Vagina (tissue), 2 donors: Measurements from ENCODE around the gene AMDHD1. TPM values are rescaled to one million over a fixed set of nuclear protein-coding genes. Genes with fewer than 3 reads are reported as not detected.

Source experiments
- DNase-seq, 2 donors: peaks; one replicate each; pipeline ENCODE4 v3.0.0-alpha.2; 2017; ENCODE audit errors: extremely low spot score in 2 of 2
- H3K27ac ChIP-seq: fragments of 200-600 bp; sonication (generic); one replicate; pipeline ENCODE4 v1.5.1; 2019
- H3K27me3 ChIP-seq: fragments of 200-600 bp; sonication (generic); one replicate; pipeline ENCODE4 v1.5.1; 2019
- H3K36me3 ChIP-seq, 2 donors: fragments of 200-600 bp; sonication (generic); one replicate each; pipeline ENCODE4 v1.5.1; 2017 to 2019
- H3K4me1 ChIP-seq: fragments of 200-600 bp; sonication (generic); one replicate; pipeline ENCODE4 v1.5.1; 2019
- H3K4me3 ChIP-seq, 2 donors: fragments of 200-600 bp; sonication (generic); 1 replicate in 1 of 2; 2 replicates in 1 of 2; pipeline ENCODE4 v1.5.1; 2016 to 2019
- H3K9me3 ChIP-seq: fragments of 200-600 bp; sonication (generic); one replicate; pipeline ENCODE4 v1.5.1; 2019
- POLR2A ChIP-seq, 2 donors: fragments of 450-650 bp; IDR thresholded peaks; one replicate each; pipeline ENCODE4 v1.6.1; 2017; ENCODE audit warnings: antibody characterized with exemption in 2 of 2, mild to moderate bottlenecking in 2 of 2, moderate library complexity in 2 of 2
- POLR2AphosphoS5 ChIP-seq, 2 donors: sonication (generic); formaldehyde crosslinking; IDR thresholded peaks; one replicate each; pipeline ENCODE4 v1.9.0; 2017; ENCODE audit warnings: antibody characterized with exemption in 2 of 2, mild to moderate bottlenecking in 2 of 2, low read depth in 1 of 2; ENCODE audit not compliant: insufficient read depth in 1 of 2
- intact Hi-C: fragments of 100-400 bp; cut with DNase I; formaldehyde crosslinking; loops from one replicate; pipeline ENCODE4 v1.15.1; 2023
- total RNA-seq: library from RNA; depleted of rRNA; stranded (reverse); fragments of >200 nt; gene quantifications from one replicate; pipeline ENCODE4 v1.2.3, GENCODE V29; 2016
- TF ChIP-seq, protein P1 (sequence below), 3 experiments: fragments of 450-650 bp in 2 of 3; fragments of 200-600 bp in 1 of 3; sonication (generic) in 1 of 3; IDR thresholded peaks; one replicate each; pipeline ENCODE4 v1.5.1; 2017 to 2019; ENCODE audit warnings: antibody characterized with exemption in 3 of 3, mild to moderate bottlenecking in 2 of 3, moderate library complexity in 2 of 3

The AMDHD1 gene
- total RNA-seq, 1 donor from 2014 or later: 0.49 TPM

DNA sequence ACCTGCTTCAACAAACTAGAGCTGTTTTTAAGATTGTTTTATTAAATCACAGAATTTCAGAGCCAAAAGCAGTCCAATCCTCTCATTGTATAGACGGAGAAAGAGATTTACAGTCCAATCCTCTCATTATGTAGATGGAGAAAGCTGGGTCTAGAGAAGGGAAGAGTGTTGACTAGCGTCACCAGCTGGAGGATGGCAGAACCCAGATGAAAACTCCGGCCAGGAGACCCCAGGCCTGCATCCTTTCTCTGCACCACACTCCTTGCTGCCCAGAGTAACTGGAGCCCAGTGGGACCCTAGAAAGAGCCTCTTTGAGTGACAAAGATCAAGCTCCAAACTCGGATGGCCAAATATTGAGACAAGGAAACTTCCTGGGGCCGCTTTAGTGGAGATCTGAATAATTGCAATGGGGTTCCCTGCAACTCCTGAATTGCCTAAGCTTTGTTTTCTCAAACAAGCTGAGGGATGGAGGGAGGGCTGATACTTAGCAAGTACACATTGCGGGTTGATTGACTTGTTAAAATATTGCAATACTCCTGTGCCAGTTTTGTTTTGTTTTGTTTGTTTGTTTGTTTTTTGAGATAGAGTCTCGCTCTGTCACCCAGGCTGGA lies 12.5 kb downstream of the AMDHD1 start:
- no peak for TF ChIP-seq POLR2AphosphoS5 (IDR thresholded peaks at IDR 0.05; ENCODE audit: insufficient read depth in 1 of 2, low read depth in 1 of 2)
- TF ChIP-seq, protein P1, sequence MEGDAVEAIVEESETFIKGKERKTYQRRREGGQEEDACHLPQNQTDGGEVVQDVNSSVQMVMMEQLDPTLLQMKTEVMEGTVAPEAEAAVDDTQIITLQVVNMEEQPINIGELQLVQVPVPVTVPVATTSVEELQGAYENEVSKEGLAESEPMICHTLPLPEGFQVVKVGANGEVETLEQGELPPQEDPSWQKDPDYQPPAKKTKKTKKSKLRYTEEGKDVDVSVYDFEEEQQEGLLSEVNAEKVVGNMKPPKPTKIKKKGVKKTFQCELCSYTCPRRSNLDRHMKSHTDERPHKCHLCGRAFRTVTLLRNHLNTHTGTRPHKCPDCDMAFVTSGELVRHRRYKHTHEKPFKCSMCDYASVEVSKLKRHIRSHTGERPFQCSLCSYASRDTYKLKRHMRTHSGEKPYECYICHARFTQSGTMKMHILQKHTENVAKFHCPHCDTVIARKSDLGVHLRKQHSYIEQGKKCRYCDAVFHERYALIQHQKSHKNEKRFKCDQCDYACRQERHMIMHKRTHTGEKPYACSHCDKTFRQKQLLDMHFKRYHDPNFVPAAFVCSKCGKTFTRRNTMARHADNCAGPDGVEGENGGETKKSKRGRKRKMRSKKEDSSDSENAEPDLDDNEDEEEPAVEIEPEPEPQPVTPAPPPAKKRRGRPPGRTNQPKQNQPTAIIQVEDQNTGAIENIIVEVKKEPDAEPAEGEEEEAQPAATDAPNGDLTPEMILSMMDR (IDR thresholded peaks at IDR 0.05): no peak
- TF ChIP-seq POLR2A (IDR thresholded peaks at IDR 0.05): no peak
- Histone ChIP-seq H3K4me3 (no peak overlapping the region), H3K27ac (no peak overlapping the region), H3K9me3 (no peaks in the 10 kb centered on the region), H3K36me3 (no peaks in the 10 kb centered on the region), H3K27me3 (no peaks in the 10 kb centered on the region), H3K4me1 (no peaks in the 10 kb centered on the region)
- intact Hi-C loops: no loop called here
- DNase-seq: no peak

DNA sequence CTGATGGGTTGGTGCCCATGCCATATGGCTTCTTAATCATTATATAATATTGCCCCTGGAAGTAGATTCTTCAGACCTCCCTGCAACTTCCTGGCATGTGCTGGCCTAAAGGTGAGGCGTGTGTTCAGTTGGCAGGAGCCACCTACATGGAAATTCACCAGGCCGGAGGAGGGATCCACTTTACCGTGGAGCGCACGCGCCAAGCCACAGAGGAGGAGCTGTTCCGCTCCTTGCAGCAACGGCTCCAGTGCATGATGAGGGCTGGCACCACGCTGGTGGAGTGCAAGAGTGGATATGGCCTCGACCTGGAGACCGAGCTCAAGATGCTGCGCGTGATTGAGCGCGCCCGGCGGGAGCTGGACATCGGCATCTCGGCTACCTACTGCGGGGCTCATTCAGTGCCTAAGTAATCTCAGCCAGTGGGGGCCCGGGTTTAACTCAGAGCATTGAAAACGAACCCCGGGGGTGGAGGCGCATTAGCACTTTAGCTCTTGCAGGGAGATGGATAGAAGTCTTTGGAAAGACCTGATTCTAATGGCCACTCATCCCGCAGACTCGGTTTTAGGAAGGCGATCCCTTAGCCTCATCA lies 13.5 kb downstream of the AMDHD1 start:
- H3K27me3 ChIP-seq: no peaks in the 10 kb centered on the region
- intact Hi-C loops: no loop called here
- no peak for DNase-seq

DNA sequence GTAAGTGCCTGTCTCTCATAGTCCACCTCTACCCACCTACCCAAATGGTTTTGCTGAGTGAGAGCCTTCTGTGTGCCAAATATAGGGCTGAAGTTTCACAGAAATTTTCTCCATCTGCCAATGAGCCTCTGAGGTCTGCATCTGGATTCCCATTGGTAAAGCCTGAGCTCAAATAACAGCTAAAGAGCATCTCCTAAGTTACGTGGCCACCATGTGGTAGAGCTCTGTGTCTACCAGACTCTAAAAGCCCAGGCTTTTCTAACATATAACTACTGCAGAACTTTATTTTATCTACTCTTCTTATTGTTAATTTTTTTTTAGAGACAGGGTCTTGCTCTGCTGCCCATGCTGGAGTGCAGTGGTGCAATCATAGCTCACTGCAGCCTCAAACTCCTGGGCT lies 16.0 kb downstream of the AMDHD1 start:
- H3K36me3 ChIP-seq: no peaks in the 10 kb centered on the region
- no peaks in the 10 kb centered on the region for H3K4me1 ChIP-seq
- H3K27me3 ChIP-seq: no peaks in the 10 kb centered on the region
- no peak overlapping the region for H3K27ac ChIP-seq
- no peaks in the 10 kb centered on the region for H3K9me3 ChIP-seq
- intact Hi-C loops: no loop called here
- no peak for DNase-seq
- TF ChIP-seq, protein P1 (IDR thresholded peaks at IDR 0.05): no peak
- no peak for TF ChIP-seq POLR2A (IDR thresholded peaks at IDR 0.05)
- TF ChIP-seq POLR2AphosphoS5 (IDR thresholded peaks at IDR 0.05; ENCODE audit: insufficient read depth in 1 of 2, low read depth in 1 of 2): no peak
- H3K4me3 ChIP-seq: no peak overlapping the region

More for the DNA sequence above, 13.5 kb downstream of the AMDHD1 start:
- no peak overlapping the region for H3K27ac ChIP-seq
- no peaks in the 10 kb centered on the region for H3K36me3 ChIP-seq
- H3K4me1 ChIP-seq: no peaks in the 10 kb centered on the region
- H3K4me3 ChIP-seq: no peak overlapping the region
- H3K9me3 ChIP-seq: no peaks in the 10 kb centered on the region
- no peak for TF ChIP-seq POLR2AphosphoS5 (IDR thresholded peaks at IDR 0.05; ENCODE audit: insufficient read depth in 1 of 2, low read depth in 1 of 2)
- no peak for TF ChIP-seq POLR2A (IDR thresholded peaks at IDR 0.05)
- TF ChIP-seq, protein P1 (IDR thresholded peaks at IDR 0.05): no peak

DNA sequence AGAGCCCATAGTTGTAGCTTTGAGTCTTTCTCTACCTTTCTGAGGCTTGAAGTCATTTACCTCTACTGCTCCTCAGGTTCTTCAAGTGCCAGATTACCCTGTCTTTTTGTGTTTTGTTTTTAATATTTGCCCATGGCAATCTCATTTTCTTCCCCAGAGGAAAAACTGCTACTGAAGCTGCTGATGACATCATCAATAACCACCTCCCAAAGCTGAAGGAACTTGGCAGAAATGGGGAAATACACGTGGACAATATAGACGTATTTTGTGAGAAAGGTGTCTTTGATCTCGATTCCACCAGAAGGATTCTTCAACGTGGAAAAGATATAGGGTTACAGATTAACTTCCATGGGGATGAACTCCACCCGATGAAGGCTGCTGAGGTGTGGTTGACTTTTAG lies 17.1 kb downstream of the AMDHD1 start:
- Histone ChIP-seq H3K36me3 (no peaks in the 10 kb centered on the region), H3K9me3 (no peaks in the 10 kb centered on the region), H3K27me3 (no peaks in the 10 kb centered on the region), H3K4me3 (no peak overlapping the region), H3K4me1 (no peaks in the 10 kb centered on the region), H3K27ac (no peak overlapping the region)
- intact Hi-C loops: loop anchor here (10.0 kb wide), 1 partner anchor 1875 kb away; no protein-coding TSS in a partner anchor
- DNase-seq: no peak
- TF ChIP-seq, protein P1 (IDR thresholded peaks at IDR 0.05): no peak
- TF ChIP-seq POLR2AphosphoS5 (IDR thresholded peaks at IDR 0.05; ENCODE audit: insufficient read depth in 1 of 2, low read depth in 1 of 2) (no peak), POLR2A (IDR thresholded peaks at IDR 0.05) (no peak)

DNA sequence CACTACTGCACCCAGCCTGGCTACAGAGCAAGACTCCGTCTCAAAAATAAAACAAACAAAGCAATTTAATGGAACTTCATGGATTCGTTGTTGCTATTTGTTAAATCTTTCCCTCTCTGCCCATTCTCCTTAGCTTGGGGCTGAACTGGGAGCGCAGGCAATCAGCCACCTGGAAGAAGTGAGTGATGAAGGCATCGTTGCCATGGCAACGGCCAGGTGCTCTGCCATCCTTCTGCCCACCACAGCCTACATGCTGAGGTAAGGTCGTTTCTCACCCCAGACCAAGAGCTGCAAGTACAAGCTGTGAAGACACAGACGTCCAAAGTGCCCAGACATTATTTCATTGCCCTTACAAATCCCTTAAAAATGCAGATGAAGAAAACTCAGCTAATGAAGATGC lies 19.1 kb downstream of the AMDHD1 start:
- intact Hi-C loops: loop anchor here (10.0 kb wide), 1 partner anchor 1873 kb away; no protein-coding TSS in a partner anchor

More for the DNA sequence above, 19.1 kb downstream of the AMDHD1 start:
- Histone ChIP-seq H3K27me3 (no peaks in the 10 kb centered on the region), H3K9me3 (no peaks in the 10 kb centered on the region), H3K27ac (no peak overlapping the region), H3K36me3 (no peaks in the 10 kb centered on the region), H3K4me1 (no peaks in the 10 kb centered on the region), H3K4me3 (no peak overlapping the region)
- DNase-seq: no peak
- TF ChIP-seq POLR2AphosphoS5 (IDR thresholded peaks at IDR 0.05; ENCODE audit: insufficient read depth in 1 of 2, low read depth in 1 of 2) (no peak), POLR2A (IDR thresholded peaks at IDR 0.05) (no peak)
- TF ChIP-seq, protein P1 (IDR thresholded peaks at IDR 0.05): no peak
